Measurements from ENCODE around the gene TMEM80.
"Not testable (repeated sequence)": the region's sequence is repeated elsewhere in the genome, so short reads cannot be mapped to it uniquely, and the experiment has no call there.

TMEM80 gene

GRCh38 chr11:727859-728748 is 32.5 kb downstream of the TMEM80 start:
- in situ Hi-C loops (cut with HindIII; ENCODE audit: low pct_ligation_motif_present, low pct_unique_long_range_greater_than_20kb, low sequenced_read_pairs): no loop called here
- peak; percentile 95 for DNase-seq

GRCh38 chr11:728901-729491 is 33.4 kb downstream of the TMEM80 start:
- DNase-seq: no peak
- in situ Hi-C loops (cut with HindIII; ENCODE audit: low pct_ligation_motif_present, low pct_unique_long_range_greater_than_20kb, low sequenced_read_pairs): no loop called here

GRCh38 chr11:729492-730074 is 34.0 kb downstream of the TMEM80 start:
- DNase-seq: no peak
- in situ Hi-C loops (cut with HindIII; ENCODE audit: low pct_ligation_motif_present, low pct_unique_long_range_greater_than_20kb, low sequenced_read_pairs): no loop called here

- in situ Hi-C loops (cut with HindIII; ENCODE audit: low pct_ligation_motif_present, low pct_unique_long_range_greater_than_20kb, low sequenced_read_pairs): no loop called here
- DNase-seq: no peak
These were observed 37.5 kb downstream of the TMEM80 start for GRCh38 chr11:733072-733471.

GRCh38 chr11:734541-734940 is 38.9 kb downstream of the TMEM80 start:
- in situ Hi-C loops (cut with HindIII; ENCODE audit: low pct_ligation_motif_present, low pct_unique_long_range_greater_than_20kb, low sequenced_read_pairs); DNase-seq: not testable (repeated sequence)

- in situ Hi-C loops (cut with HindIII; ENCODE audit: low pct_ligation_motif_present, low pct_unique_long_range_greater_than_20kb, low sequenced_read_pairs): no loop called here
- no peak for DNase-seq
These were observed 41.8 kb downstream of the TMEM80 start for GRCh38 chr11:737366-737765.

- in situ Hi-C loops (cut with HindIII; ENCODE audit: low pct_ligation_motif_present, low pct_unique_long_range_greater_than_20kb, low sequenced_read_pairs); DNase-seq: not testable (repeated sequence)
These were observed 42.3 kb downstream of the TMEM80 start for GRCh38 chr11:737899-738298.

- in situ Hi-C loops (cut with HindIII; ENCODE audit: low pct_ligation_motif_present, low pct_unique_long_range_greater_than_20kb, low sequenced_read_pairs): no loop called here
- no peak for DNase-seq
These were observed 46.5 kb downstream of the TMEM80 start for GRCh38 chr11:742156-742546.

- in situ Hi-C loops (cut with HindIII; ENCODE audit: low pct_ligation_motif_present, low pct_unique_long_range_greater_than_20kb, low sequenced_read_pairs): no loop called here
- DNase-seq: no peak
These were observed 47.1 kb downstream of the TMEM80 start for GRCh38 chr11:742571-743201.

- in situ Hi-C loops (cut with HindIII; ENCODE audit: low pct_ligation_motif_present, low pct_unique_long_range_greater_than_20kb, low sequenced_read_pairs): no loop called here
- no peak for DNase-seq
These were observed 49.8 kb downstream of the TMEM80 start for GRCh38 chr11:745428-745827.

- in situ Hi-C loops (cut with HindIII; ENCODE audit: low pct_ligation_motif_present, low pct_unique_long_range_greater_than_20kb, low sequenced_read_pairs): no loop called here
- no peak for DNase-seq
These were observed 50.9 kb downstream of the TMEM80 start for GRCh38 chr11:746289-747157.

- peak; percentile 85 for DNase-seq
- in situ Hi-C loops (cut with HindIII; ENCODE audit: low pct_ligation_motif_present, low pct_unique_long_range_greater_than_20kb, low sequenced_read_pairs): no loop called here
These were observed 51.8 kb downstream of the TMEM80 start, which contains the start of gene TALDO1 for GRCh38 chr11:747158-748006. TSS of gene TALDO1 (plus strand) at chr11:747464. CDS start at chr11:747482, 18 bp downstream.

- in situ Hi-C loops (cut with HindIII; ENCODE audit: low pct_ligation_motif_present, low pct_unique_long_range_greater_than_20kb, low sequenced_read_pairs): no loop called here
- DNase-seq: no peak
These were observed 52.4 kb downstream of the TMEM80 start for GRCh38 chr11:748007-748359.

- DNase-seq: no peak
- in situ Hi-C loops (cut with HindIII; ENCODE audit: low pct_ligation_motif_present, low pct_unique_long_range_greater_than_20kb, low sequenced_read_pairs): no loop called here
These were observed 54.1 kb downstream of the TMEM80 start for GRCh38 chr11:749731-750130.

Data from ACHN (cell line).